Breast epithelium (tissue), 3 donors: Measurements from ENCODE around the gene NANOS2.

Experiments used
- CTCF ChIP-seq, 3 donors: fragments of 450-650 bp; IDR thresholded peaks; one replicate each; pipeline ENCODE4 v1.5.1; 2016 to 2017; ENCODE audit warnings: antibody characterized with exemption in 3 of 3, mild to moderate bottlenecking in 3 of 3, moderate library complexity in 3 of 3
- POLR2A ChIP-seq: fragments of 450-650 bp; IDR thresholded peaks from one replicate; pipeline ENCODE4 v1.6.1; 2016; ENCODE audit warnings: antibody characterized with exemption, mild to moderate bottlenecking, moderate library complexity
- POLR2AphosphoS5 ChIP-seq, 3 donors: sonication (generic); formaldehyde crosslinking; IDR thresholded peaks; one replicate each; pipeline ENCODE4 v1.6.1; 2017; ENCODE audit warnings: antibody characterized with exemption in 3 of 3

- TF ChIP-seq CTCF (IDR thresholded peaks at IDR 0.05) (no peak), POLR2A (no peak), POLR2AphosphoS5 (IDR thresholded peaks at IDR 0.05) (no peak)
Measured at GRCh38 chr19:45874620-45874966, 40.0 kb downstream of the NANOS2 start.
